GF-D8 (cell line): Measurements from ENCODE around the gene JAZF1.

Source experiments
- DNase-seq: peaks from one replicate; lab custom pipeline; 2025; lab: John Stamatoyannopoulos, UW

JAZF1 gene

DNA sequence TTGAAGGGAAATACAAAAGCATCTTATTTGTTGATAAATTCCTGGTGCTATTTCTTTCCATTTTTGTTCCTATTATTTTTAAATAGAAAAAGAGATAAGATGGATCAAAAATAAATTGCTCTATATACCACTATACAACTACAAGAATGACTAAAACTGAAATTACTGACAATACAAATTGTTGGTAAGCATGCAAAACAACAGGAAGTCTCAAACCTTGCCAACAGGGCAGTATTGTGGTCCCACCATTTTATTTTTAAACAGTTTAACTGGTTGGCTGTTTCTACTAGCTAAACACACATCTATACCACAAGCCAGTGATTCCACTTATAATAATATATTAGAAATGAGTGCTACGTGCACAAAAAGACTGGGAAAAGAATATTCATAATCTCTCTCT, 213.0 kb downstream of the JAZF1 start:
- DNase-seq = no peak

- peak; percentile 24 for DNase-seq
Measured at GRCh38 chr7:27966219-27966780, 214.3 kb downstream of the JAZF1 start.

DNA sequence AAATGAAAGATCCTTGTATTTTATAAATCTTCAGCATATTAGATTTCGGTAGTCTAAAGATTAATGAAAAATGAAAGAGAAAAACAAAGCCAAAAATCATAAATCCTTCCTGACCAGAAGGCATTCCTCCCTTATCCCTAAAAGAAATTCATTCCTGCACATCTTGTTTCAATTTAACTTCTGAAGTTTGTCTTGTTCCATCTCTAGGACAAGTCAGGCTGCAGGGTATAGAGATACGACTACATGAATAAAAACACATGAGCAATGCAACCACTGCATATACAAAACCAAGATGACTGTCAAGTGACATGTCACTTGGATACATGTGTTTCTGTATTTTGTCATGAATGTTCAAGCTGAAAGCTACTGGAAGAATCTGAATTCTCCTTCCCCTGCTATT, 214.9 kb downstream of the JAZF1 start:
- DNase-seq = no peak

DNA sequence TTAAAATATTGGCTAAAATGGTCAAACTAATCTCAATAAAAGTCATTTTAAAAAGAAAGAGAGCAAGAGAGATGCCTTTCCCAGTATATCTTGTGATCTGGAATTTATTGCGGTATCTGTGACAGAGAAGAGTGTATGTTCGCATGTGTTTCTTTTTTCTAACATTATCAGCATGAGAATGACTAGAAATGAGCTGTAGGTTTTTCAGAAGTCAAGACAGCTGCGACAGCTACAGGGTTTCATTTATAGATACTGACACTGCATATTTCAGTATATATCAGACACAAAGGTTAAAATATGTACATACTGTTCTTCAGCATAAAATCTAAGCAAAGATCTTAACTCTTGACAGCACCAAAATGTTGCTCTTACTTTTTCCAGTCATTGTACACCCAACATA, 215.8 kb downstream of the JAZF1 start:
- no peak for DNase-seq

DNA sequence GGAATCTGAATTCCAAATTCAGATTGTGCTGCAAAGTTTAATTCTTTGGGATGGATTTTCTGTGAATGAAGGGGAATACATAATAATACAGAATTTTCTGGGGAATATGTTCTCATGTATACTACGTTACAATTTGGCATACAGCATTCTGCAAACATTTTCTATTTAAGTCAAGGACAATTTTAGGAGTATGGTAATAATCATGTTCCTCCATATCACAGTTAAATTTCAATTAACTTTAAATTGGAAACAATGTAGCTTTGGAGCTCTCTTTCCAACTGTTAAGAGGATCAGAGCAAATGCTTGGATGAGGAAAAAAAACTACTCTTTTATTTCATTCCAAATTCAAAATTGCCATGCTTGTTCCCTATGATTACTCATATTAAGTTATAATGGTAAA, 217.5 kb downstream of the JAZF1 start:
- no peak for DNase-seq

DNA sequence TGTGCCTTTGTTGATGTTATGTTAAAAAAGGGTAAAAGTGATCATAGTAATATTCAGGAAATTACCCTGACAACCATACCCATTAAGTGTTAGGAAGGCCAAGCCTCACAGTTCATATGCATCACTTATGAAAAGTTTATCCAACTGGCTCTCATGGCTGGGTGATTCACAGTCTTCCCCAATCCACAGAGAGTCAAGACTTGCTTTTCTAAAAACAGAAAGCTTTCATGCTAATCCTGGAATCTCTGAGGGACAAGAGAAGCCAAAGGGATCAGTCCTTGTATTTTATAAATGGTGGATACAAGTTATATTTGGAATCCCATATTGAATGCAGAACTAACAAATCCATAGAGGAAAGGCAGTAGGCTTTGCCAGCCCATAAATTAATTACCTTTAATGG, 218.3 kb downstream of the JAZF1 start:
- no peak for DNase-seq

DNA sequence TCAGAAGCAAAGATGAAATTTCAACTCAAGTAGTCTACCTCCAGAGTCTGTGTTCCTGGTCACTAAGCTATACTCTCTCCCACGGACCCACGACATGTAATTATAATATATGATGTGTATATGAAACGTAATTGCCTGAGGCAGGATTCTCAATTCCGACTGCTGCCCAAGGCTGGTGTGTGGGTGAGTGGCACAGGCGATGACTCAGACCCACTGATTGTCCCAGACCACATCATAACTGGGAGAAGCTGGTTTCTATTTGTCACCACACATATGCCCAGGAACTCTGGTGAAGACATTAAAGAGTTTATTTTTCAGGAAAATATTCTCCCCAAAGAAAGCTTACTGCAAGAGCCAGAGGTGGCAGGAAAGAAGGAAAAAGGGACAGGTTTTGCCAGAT, 219.3 kb downstream of the JAZF1 start:
- no peak for DNase-seq

GRCh38 chr7:27960415-27960814, 220.2 kb downstream of the JAZF1 start:
- DNase-seq = no peak

- DNase-seq = no peak
Measured at GRCh38 chr7:27958933-27959548, 221.6 kb downstream of the JAZF1 start.

DNA sequence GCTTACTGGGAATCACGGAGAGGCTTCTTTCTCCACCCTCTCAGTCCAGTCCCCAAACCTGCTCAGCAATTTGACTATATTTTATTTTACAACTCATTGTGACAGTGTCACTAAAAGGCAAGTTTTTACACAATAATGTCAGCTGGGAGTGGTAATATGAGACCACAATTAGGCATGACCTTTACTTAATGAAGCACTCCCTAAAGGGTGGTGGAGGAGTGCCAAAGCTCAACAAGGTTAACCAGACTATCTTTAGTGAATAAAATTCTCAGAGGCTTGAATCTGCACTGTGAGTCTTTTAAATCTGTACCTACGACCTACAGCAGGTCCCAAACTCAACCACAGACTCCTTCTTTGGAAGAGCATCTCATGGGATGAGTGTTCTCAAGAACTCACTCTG, 225.0 kb downstream of the JAZF1 start:
- DNase-seq = no peak

- no peak for DNase-seq
Measured at GRCh38 chr7:27955011-27955410, 225.6 kb downstream of the JAZF1 start.

DNA sequence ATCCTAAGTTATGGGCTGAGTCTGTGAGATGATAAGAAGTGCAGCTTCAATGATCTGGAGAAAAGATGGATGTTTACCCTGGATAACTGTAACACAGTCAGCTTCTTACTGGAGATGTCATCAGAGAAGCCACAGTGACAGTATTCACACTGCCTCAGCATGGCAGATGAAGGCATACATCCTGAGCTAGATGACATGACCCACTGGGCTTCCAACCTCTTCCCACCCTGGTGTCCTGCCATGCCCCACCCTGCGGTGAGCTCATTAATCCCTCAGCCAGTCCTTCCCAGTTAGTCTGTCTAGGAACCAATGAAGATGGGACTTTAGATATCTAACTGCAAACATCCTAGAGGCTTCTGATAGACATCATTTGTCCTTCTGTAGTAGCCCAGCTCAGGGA, 226.8 kb downstream of the JAZF1 start:
- no peak for DNase-seq

GRCh38 chr7:27953361-27953760, 227.2 kb downstream of the JAZF1 start:
- no peak for DNase-seq

GRCh38 chr7:27952456-27953285, 227.9 kb downstream of the JAZF1 start:
- DNase-seq = no peak

DNA sequence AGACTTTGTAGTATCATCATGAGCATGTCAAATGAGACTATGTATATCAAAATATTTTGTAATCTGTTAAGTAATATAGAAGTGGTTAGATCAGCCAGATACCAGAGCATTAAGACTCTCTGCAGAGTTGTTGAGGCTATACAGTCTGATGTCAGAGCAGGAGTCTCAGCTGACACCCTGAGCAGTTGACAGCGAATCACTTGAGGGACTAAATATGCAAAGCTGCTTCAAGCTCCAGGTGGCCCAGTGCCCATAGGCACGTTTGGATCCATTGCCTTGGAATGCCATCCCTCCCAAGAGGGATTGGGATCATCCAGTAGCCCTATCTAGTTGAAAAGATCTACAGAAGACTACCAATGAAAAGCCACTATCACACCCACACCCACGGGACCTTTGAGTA, 230.5 kb downstream of the JAZF1 start:
- no peak for DNase-seq

GRCh38 chr7:27948861-27949260, 231.7 kb downstream of the JAZF1 start:
- DNase-seq = no peak

DNA sequence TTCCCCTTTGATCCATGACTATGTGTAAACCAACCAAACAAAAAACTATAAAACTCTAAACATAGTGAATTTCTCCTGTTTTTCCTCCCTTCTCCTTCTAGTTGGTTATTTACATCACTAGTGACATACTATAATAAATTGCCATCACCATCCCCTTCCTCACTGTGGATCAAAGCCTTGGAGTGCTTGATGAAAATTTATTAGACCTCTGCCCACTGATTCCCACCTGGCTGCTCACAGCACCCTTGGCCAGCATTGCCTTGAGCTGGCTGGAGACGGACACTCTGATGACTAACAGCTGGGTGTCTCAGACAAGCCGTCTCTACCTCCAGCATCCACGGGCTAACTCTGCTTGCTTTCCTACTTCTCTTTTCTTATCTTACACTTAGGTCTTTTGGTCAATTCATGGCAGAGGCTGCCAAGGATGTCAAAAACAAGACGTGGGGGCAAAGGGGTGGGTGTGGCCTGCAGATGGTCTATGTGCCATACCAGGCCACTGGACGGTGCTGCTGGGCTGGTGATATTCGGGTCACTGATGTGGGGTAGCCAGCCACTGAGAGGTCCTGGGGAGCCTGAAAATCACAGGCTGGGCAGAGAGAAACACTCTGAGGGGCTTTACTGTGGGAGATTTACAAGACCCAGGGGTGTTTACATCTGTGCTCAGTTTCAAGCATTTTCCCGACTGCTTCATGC, 232.9 kb downstream of the JAZF1 start:
- no peak for DNase-seq

GRCh38 chr7:27946351-27946750, 234.2 kb downstream of the JAZF1 start:
- no peak for DNase-seq

GRCh38 chr7:27945058-27945795, 235.4 kb downstream of the JAZF1 start:
- no peak for DNase-seq

DNA sequence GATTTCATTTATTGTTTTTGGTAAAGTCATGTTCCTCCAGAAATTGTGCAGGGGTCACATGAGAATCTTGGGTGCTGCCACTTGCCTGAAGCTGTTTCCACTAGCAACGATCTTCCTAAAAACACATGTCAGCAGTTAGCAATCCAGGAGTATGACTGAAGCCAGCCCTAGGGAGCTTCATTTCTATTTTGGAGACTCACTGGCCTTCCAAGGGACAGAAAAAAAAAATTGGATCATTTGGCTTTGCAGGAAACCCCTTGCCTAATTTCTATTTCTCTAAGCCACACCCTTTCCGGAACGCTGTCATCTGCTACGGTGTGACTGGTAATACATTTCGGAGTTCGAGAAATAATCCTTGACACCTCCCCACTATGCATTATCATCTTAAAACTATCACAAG, 236.0 kb downstream of the JAZF1 start:
- no peak for DNase-seq

- DNase-seq = no peak
Measured at GRCh38 chr7:27943241-27943640, 237.4 kb downstream of the JAZF1 start.

DNA sequence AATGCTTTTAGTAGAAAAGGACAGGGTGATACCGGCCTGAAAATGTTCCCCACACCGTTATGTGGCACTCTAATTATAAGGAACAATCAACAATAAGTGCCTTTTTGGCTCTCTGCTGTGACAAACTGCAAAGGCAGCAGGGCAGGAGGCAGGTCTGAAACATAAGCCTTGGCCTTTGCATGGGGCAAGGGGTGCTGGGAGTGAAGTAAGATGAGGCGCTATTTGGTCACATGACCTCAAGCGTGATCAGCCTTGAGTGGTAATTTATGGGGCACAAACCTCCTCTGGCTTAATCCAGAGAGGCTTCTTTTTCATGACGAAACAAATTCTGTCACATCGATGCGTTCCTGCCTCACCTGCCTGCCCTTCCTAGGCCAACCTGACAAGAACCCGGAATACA, 237.9 kb downstream of the JAZF1 start:
- no peak for DNase-seq
